GM21576 (cell line): ENCODE measurements around the gene ASCC3.
"Not testable (repeated sequence)": the region's sequence is repeated elsewhere in the genome, so short reads cannot be mapped to it uniquely, and the experiment has no call there.

Experiments used
- ATAC-seq: cut with Tn5 transposase; IDR thresholded peaks from one replicate; pipeline ENCODE4 v1.9.1; 2021; ENCODE audit warnings: mild to moderate bottlenecking, moderate library complexity; ENCODE audit not compliant: unreplicated experiment

The ASCC3 gene

DNA sequence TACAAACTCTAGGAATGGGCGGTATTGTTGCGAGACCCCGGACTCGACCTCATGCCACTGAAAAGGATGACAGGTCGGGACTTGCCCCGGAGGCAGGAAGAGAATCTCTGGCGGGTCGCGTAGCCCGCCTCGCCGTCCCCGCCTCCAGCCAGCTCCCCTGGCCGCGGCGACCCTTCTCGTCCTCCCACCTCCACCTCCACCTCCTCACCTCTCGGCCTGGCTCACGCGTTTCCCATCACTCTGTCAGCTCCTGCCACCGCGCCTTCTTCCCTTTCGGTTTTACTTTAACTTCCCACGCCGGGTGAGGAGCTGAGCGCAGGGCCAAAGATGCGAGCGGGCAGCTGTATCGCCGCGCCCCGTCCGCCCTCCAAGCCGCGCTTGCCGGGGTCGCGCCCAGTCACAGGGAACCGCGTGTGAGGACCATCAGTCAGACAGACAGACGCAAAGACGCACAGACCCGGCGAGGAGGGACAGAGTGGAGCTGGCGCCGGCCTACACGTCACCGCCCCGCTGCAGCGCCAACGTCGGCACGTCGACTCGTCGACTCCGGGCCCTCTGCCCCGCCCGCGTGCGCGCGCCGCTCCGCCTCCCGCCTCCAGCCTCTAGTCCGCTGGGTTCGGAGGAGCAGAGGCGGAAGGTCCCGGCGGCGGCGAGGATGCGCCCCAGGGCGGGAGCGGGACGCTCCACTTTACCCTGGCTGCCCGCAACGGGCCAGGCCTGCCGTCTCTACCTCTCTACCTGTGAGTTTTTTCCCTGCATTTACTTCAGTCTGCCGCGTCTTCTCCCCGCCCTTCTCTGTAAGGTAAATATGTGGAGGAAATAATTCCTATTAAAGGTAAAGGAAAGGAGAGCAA, at the start of gene ASCC3:
ASCC3 (minus strand) TSS at position 477 of the 854 bp plus-strand sequence. CDS start 13,332 bp downstream, outside the sequence.
- ATAC-seq: peak; percentile 96

GRCh38 chr6:100925749-100926148, 44.6 kb upstream of the ASCC3 start:
- ATAC-seq: no peak

DNA sequence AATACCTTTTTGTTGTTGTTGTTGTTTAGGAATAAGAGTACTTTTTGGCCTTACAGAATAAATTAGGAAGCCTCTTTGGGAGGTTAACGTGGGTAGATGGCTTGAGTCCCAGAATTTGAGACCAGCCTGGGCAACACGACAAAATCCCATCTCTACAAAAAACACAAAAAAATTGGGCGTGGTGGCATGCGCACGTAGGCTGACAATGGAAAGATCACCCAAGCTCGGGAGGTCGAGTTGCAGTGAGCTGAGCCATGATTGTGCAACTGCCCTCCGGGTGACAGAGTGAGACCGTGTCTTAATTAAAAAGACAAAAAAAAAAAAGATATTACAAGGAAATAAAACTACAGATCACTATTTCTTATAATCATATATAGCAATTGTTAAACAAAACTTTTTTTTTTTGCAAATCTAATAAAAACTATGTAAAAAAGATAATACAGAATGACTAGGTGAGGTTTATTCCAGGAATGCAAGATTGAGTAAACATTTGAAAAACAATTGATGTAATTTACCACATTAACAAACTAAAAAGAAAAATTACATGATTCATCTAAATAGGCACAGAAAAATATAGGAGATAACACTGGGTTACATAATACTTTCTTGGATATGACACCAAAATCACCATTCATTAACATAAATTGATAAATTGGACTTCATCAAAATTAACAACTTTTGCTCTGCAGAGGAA, 43.6 kb upstream of the ASCC3 start:
- ATAC-seq: no peak

GRCh38 chr6:100923481-100924165, 42.5 kb upstream of the ASCC3 start:
- ATAC-seq: no peak

GRCh38 chr6:100920028-100920605, 39.0 kb upstream of the ASCC3 start:
- ATAC-seq: no peak

DNA sequence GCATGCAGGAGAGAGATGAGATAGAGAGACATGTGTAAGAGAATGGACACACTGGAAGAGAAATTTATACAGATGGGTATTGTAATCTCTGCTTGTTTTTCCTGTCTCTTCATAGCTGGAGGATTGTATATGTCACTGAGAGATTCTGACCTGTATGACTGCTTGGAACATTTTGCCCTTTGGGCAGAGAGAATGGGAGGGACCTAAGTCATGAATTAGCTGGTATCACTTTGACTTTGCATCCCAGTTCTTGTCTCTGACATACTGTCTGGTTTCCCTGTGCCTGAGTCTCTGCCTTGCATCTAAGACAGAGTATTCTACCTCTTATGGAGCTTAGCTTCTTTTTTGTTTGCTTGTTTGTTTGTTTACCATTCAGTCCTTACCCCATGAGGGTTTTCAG, 37.0 kb upstream of the ASCC3 start:
- ATAC-seq: no peak

GRCh38 chr6:100915876-100916275, 34.7 kb upstream of the ASCC3 start:
- ATAC-seq: no peak

- no peak for ATAC-seq
These were observed 32.5 kb upstream of the ASCC3 start for GRCh38 chr6:100913400-100914276.

GRCh38 chr6:100906325-100906724, 25.2 kb upstream of the ASCC3 start:
- ATAC-seq: no peak

DNA sequence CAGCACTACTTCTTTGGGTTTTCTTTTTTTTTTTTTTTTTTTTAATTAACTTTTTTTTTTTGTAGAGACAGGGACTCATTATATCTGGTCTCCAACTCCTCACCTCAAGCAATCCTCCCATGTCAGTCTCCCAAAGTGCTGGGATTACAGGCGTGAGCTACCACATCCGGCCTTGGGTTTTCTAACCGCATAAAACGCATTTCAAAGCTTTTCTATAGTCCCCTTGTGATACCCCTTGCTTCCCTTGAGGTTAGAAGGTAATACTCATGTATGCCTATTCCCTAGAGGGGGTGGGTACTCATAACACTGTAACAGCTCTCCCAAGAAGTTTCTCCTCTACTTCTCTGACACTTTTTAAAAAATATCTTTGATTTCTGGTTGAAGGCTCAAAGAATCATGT, 23.9 kb upstream of the ASCC3 start:
- no peak for ATAC-seq

GRCh38 chr6:100904316-100904715, 23.2 kb upstream of the ASCC3 start:
- no peak for ATAC-seq

DNA sequence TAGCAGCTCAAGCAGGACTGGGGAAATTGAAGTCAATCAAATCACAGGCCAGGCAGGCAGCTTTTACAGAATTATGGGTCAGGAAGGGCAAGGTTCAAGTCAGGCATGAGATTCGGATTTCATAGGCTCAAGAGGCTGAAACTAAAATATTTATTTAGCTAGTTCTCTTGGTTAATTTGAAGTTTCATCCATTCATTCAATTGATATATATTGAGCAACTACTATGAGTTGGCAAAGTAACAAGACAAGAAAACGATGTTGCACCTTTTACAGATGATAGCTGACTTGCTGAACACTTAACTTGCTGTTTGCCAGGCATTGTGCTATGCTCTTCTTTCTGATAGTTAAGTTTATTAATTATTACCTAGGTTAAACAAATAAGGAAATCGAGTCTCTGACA, 20.5 kb upstream of the ASCC3 start:
- ATAC-seq: no peak

- ATAC-seq: no peak
These were observed 18.1 kb upstream of the ASCC3 start for GRCh38 chr6:100899202-100899601.

- ATAC-seq: no peak
These were observed 16.5 kb upstream of the ASCC3 start for GRCh38 chr6:100897671-100898070.

- no peak for ATAC-seq
These were observed 12.6 kb upstream of the ASCC3 start for GRCh38 chr6:100893743-100894142.

- ATAC-seq: no peak
These were observed 11.6 kb upstream of the ASCC3 start for GRCh38 chr6:100892693-100893092.

GRCh38 chr6:100892116-100892515, 11.0 kb upstream of the ASCC3 start:
- no peak for ATAC-seq

DNA sequence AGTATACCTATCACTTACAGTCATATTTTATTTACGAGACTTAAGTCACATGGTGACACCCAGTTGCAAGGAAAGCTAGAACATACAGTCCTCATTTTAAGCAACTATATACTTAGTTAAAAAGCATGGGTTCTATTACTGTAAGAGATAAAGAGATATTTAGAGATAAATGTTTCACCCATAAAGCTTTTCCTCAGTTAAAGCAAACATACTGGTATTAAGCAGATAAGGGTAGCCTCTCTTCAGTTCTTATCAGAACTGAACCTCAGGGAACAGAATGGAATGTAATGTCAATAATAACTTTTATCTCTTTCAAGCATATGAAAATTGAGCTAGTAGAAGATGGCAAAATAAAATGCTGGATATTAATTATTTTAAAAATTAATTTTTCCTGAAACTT, 9.9 kb upstream of the ASCC3 start:
- no peak for ATAC-seq

- not testable (repeated sequence) for ATAC-seq
These were observed 9.5 kb upstream of the ASCC3 start for GRCh38 chr6:100890646-100891045.

DNA sequence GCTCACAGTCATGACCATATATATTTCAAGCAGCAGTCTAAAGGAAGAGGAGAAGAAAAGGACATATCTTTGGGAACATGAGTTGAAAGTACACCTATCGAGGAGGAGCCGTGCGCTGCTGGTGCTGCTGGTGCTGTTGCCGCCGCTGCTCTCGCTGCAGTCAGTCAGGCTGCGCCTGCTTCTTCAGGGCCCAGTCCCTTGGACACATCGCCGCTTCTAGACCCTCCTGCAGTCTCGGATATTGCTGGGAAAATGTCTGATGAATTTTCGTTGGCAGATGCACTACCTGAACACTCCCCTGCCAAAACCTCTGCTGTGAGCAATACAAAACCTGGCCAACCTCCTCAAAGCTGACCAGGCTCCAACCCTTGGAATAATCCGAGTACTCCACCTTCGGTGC, 8.2 kb upstream of the ASCC3 start:
- ATAC-seq: no peak
